HG03097 (cell line): Measurements from ENCODE around the gene NINL.
"Not testable (repeated sequence)": the region's sequence is repeated elsewhere in the genome, so short reads cannot be mapped to it uniquely, and the experiment has no call there.

Source experiments
- ATAC-seq: cut with Tn5 transposase; IDR thresholded peaks from one replicate; pipeline ENCODE4 v1.9.1; 2021; ENCODE audit not compliant: unreplicated experiment, low FRiP score

Gene NINL

GRCh38 chr20:25507385-25508082, 77.8 kb downstream of the NINL start:
- no peak for ATAC-seq

GRCh38 chr20:25504366-25505135, 80.8 kb downstream of the NINL start:
- ATAC-seq = no peak

- no peak for ATAC-seq
Observed at GRCh38 chr20:25503936-25504335, 81.4 kb downstream of the NINL start.

GRCh38 chr20:25503051-25503639, 82.2 kb downstream of the NINL start:
- ATAC-seq = not testable (repeated sequence)

GRCh38 chr20:25500880-25501351, 84.4 kb downstream of the NINL start:
- ATAC-seq = no peak

- ATAC-seq = no peak
Observed at GRCh38 chr20:25499855-25500434, 85.4 kb downstream of the NINL start.

GRCh38 chr20:25499031-25499430, 86.3 kb downstream of the NINL start:
- ATAC-seq = no peak

GRCh38 chr20:25498280-25498606, 87.1 kb downstream of the NINL start:
- no peak for ATAC-seq

- no peak for ATAC-seq
Observed at GRCh38 chr20:25497586-25498279, 87.6 kb downstream of the NINL start.

GRCh38 chr20:25496968-25497401, 88.3 kb downstream of the NINL start:
- ATAC-seq = no peak

- no peak for ATAC-seq
Observed at GRCh38 chr20:25496165-25496967, 89.0 kb downstream of the NINL start.

GRCh38 chr20:25495189-25495824, 90.0 kb downstream of the NINL start:
- no peak for ATAC-seq

GRCh38 chr20:25494506-25495188, 90.7 kb downstream of the NINL start:
- no peak for ATAC-seq

- ATAC-seq = no peak
Observed at GRCh38 chr20:25493748-25494505, 91.4 kb downstream of the NINL start.

GRCh38 chr20:25493137-25493536, 92.2 kb downstream of the NINL start:
- ATAC-seq = no peak

GRCh38 chr20:25491446-25492038, 93.8 kb downstream of the NINL start:
- no peak for ATAC-seq

- ATAC-seq = no peak
Observed at GRCh38 chr20:25490656-25491445, 94.5 kb downstream of the NINL start.
